H9 (cell line): Measurements from ENCODE around the gene ZBTB47. TPM values are rescaled to one million over a fixed set of nuclear protein-coding genes. Genes with fewer than 3 reads are reported as not detected.

Experiments used
- DNase-seq: peaks from one replicate; pipeline ENCODE4 v3.0.0-alpha.2; 2017
- H2AFZ ChIP-seq: one replicate; pipeline ENCODE4 v1.6.1; 2013; ENCODE audit warnings: mild to moderate bottlenecking, low read length, control low read depth, moderate library complexity
- H2AK5ac ChIP-seq: 2 replicates; pipeline ENCODE4 v1.6.1; 2013; ENCODE audit warnings: low read length, control low read depth, mixed read lengths; ENCODE audit not compliant: insufficient read length
- H2BK120ac ChIP-seq: one replicate; pipeline ENCODE4 v1.6.1; 2013; ENCODE audit warnings: low read depth, mild to moderate bottlenecking, low read length, control low read depth, inconsistent platforms; ENCODE audit not compliant: poor library complexity, severe bottlenecking
- H2BK12ac ChIP-seq: 2 replicates; pipeline ENCODE4 v1.6.1; 2013; ENCODE audit warnings: low read length, control low read depth, mixed read lengths, low read depth; ENCODE audit not compliant: insufficient read length
- H2BK15ac ChIP-seq: 2 replicates; pipeline ENCODE4 v1.6.1; 2013; ENCODE audit warnings: low read depth, low read length, control low read depth
- H2BK20ac ChIP-seq: one replicate; pipeline ENCODE4 v1.6.1; 2013; ENCODE audit warnings: low read depth, mild to moderate bottlenecking, low read length, control low read depth, inconsistent platforms; ENCODE audit not compliant: poor library complexity, severe bottlenecking
- H2BK5ac ChIP-seq: 2 replicates; pipeline ENCODE4 v1.6.1; 2013; ENCODE audit warnings: low read length, control low read depth, mixed read lengths; ENCODE audit not compliant: insufficient read length
- H3K14ac ChIP-seq: 2 replicates; pipeline ENCODE4 v1.6.1; 2013; ENCODE audit warnings: low read length, control low read depth; ENCODE audit not compliant: insufficient read depth
- H3K18ac ChIP-seq: 2 replicates; pipeline ENCODE4 v1.6.1; 2013; ENCODE audit warnings: low read depth, mild to moderate bottlenecking, mixed read lengths, low read length, control low read depth; ENCODE audit not compliant: insufficient read length
- H3K23ac ChIP-seq: 2 replicates; pipeline ENCODE4 v1.6.1; 2013; ENCODE audit warnings: low read length, control low read depth, mixed read lengths, low read depth; ENCODE audit not compliant: insufficient read length
- H3K23me2 ChIP-seq: 2 replicates; pipeline ENCODE4 v1.6.1; 2013; ENCODE audit warnings: low read depth, mild to moderate bottlenecking, mixed read lengths, low read length, control low read depth; ENCODE audit not compliant: insufficient read length, poor library complexity, severe bottlenecking
- H3K27ac ChIP-seq: 2 replicates; pipeline ENCODE4 v1.5.1; 2013; ENCODE audit warnings: low read length, control low read depth, mixed read lengths, low read depth; ENCODE audit not compliant: insufficient read length
- H3K27me3 ChIP-seq: 2 replicates; pipeline ENCODE4 v1.6.1; 2013; ENCODE audit warnings: low read length, control low read depth, inconsistent platforms; ENCODE audit not compliant: insufficient read depth
- H3K4ac ChIP-seq: 2 replicates; pipeline ENCODE4 v1.6.1; 2013; ENCODE audit warnings: low read depth, mild to moderate bottlenecking, control low read depth, inconsistent platforms, low read length, moderate library complexity
- H3K4me1 ChIP-seq: 2 replicates; pipeline ENCODE4 v1.6.1; 2013; ENCODE audit warnings: low read length, control low read depth, inconsistent platforms; ENCODE audit not compliant: insufficient read depth
- H3K4me2 ChIP-seq: 2 replicates; pipeline ENCODE4 v1.6.1; 2013; ENCODE audit warnings: low read length, control low read depth, mixed read lengths; ENCODE audit not compliant: insufficient read length, insufficient read depth
- H3K56ac ChIP-seq: 2 replicates; pipeline ENCODE4 v1.6.1; 2013; ENCODE audit warnings: low read depth, mild to moderate bottlenecking, mixed read lengths, low read length, control low read depth; ENCODE audit not compliant: insufficient read length
- H3K79me1 ChIP-seq: 2 replicates; pipeline ENCODE4 v1.6.1; 2013; ENCODE audit warnings: low read depth, mild to moderate bottlenecking, moderate library complexity, low read length, control low read depth, inconsistent platforms; ENCODE audit not compliant: insufficient read depth, poor library complexity, severe bottlenecking
- H3K79me2 ChIP-seq: 2 replicates; pipeline ENCODE4 v1.6.1; 2013; ENCODE audit warnings: low read length, control low read depth, inconsistent platforms; ENCODE audit not compliant: insufficient read depth
- H3K9ac ChIP-seq: 2 replicates; pipeline ENCODE4 v1.6.1; 2013; ENCODE audit warnings: low read length, control low read depth, mixed read lengths; ENCODE audit not compliant: insufficient read length; ENCODE audit errors: extremely low read depth
- H3K9me3 ChIP-seq: one replicate; pipeline ENCODE4 v1.6.1; 2013; ENCODE audit warnings: low read depth, low read length, inconsistent platforms; ENCODE audit not compliant: control insufficient read depth
- H3T11ph ChIP-seq: one replicate; pipeline ENCODE4 v1.6.1; 2013; ENCODE audit warnings: mild to moderate bottlenecking, low read length, control low read depth, inconsistent platforms
- H4K20me1 ChIP-seq: one replicate; pipeline ENCODE4 v1.6.1; 2013; ENCODE audit not compliant: control insufficient read depth, insufficient read length, insufficient read depth
- H4K5ac ChIP-seq: 2 replicates; pipeline ENCODE4 v1.6.1; 2013; ENCODE audit warnings: low read depth, mild to moderate bottlenecking, mixed read lengths, low read length, control low read depth; ENCODE audit not compliant: insufficient read length
- H4K8ac ChIP-seq: replicated peaks from 2 replicates; pipeline ENCODE4 v1.6.1; 2013; ENCODE audit warnings: low read length, control low read depth, mixed read lengths, low read depth; ENCODE audit not compliant: insufficient read length
- H4K91ac ChIP-seq: 2 replicates; pipeline ENCODE4 v1.6.1; 2013; ENCODE audit warnings: low read depth, mild to moderate bottlenecking, moderate library complexity, mixed read lengths, low read length, control low read depth; ENCODE audit not compliant: insufficient read length
- H3K27ac Mint-ChIP-seq, 3 experiments: 2 replicates in 2 of 3; 3 replicates in 1 of 3; pipeline ENCODE4 v1.8.0; 2020 to 2021; ENCODE audit warnings: mixed read lengths in 3 of 3, mild to moderate bottlenecking in 1 of 3, moderate library complexity in 1 of 3
- H3K27me3 Mint-ChIP-seq: 2 replicates; pipeline ENCODE4 v1.8.0; 2021; ENCODE audit warnings: low read depth, mild to moderate bottlenecking, moderate library complexity, mixed read lengths
- H3K36me3 Mint-ChIP-seq, 3 experiments: 2 replicates in 2 of 3; 3 replicates in 1 of 3; pipeline ENCODE4 v1.8.0; 2020 to 2021; ENCODE audit warnings: low read depth in 3 of 3, mixed read lengths in 3 of 3; ENCODE audit not compliant: insufficient read depth in 1 of 3
- H3K4me1 Mint-ChIP-seq, 2 experiments: 2 replicates each; pipeline ENCODE4 v1.8.0; 2020; ENCODE audit warnings: mixed read lengths in 2 of 2
- H3K4me3 Mint-ChIP-seq, 2 experiments: 2 replicates in 1 of 2; 3 replicates in 1 of 2; pipeline ENCODE4 v1.8.0; 2020 to 2021; ENCODE audit warnings: mild to moderate bottlenecking in 2 of 2, mixed read lengths in 2 of 2, moderate library complexity in 1 of 2
- H3K9me3 Mint-ChIP-seq, 2 experiments: 2 replicates in 1 of 2; 3 replicates in 1 of 2; pipeline ENCODE4 v1.8.0; 2020; ENCODE audit warnings: mild to moderate bottlenecking in 2 of 2, mixed read lengths in 2 of 2, moderate library complexity in 1 of 2
- WGBS: extraction: QIAGEN DNeasy Blood & Tissue Kit; methylation state at CpG from one replicate; pipeline ENCODE4 v1.1.7; 2013; ENCODE audit warnings: missing lambda C conversion rate, low lambda C conversion rate, mixed read lengths; ENCODE audit not compliant: insufficient read length; ENCODE audit errors: extremely low coverage; 5-methylcytosine and 5-hydroxymethylcytosine counted together
- total RNA-seq: library from RNA; stranded (reverse); gene quantifications from 2 replicates; pipeline ENCODE4 v1.2.1, GENCODE V29; 2021
- TF ChIP-seq, protein P1 (sequence below): fragments of 200-600 bp; sonication (generic); conservative IDR thresholded peaks from 3 replicates; pipeline ENCODE4 v1.8.0; 2021; ENCODE audit warnings: antibody characterized with exemption, mild to moderate bottlenecking

The ZBTB47 gene
- total RNA-seq, 1 experiment from 2014 or later: 3.6 TPM

DNA sequence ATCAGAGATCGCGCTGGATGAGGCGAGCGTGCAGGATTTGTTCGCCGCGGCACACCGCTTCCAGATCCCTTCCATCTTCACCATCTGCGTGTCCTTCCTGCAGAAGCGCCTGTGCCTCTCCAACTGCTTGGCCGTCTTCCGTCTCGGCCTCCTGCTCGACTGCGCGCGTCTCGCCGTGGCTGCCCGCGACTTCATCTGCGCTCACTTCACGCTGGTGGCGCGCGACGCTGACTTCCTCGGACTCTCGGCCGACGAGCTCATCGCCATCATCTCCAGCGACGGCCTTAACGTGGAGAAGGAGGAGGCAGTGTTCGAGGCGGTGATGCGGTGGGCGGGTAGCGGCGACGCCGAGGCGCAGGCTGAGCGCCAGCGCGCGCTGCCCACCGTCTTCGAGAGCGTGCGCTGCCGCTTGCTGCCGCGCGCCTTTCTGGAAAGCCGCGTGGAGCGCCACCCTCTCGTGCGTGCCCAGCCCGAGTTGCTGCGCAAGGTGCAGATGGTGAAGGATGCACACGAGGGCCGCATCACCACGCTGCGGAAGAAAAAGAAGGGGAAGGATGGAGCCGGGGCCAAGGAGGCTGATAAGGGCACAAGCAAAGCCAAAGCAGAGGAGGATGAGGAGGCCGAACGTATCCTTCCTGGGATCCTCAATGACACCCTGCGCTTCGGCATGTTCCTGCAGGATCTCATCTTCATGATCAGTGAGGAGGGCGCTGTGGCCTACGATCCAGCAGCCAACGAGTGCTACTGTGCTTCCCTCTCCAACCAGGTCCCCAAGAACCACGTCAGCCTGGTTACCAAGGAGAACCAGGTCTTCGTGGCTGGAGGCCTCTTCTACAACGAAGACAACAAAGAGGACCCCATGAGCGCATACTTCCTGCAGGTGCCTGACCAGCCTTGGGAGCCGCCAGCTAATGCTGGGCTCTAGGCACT is 32.7 kb downstream of the ZBTB47 start:
- H2BK15ac ChIP-seq: no peak overlapping the region
- no peak overlapping the region for H2BK5ac ChIP-seq
- peaks cover 20 to 25% of the 10 kb centered on the region in 2 experiments for H3K4me1 Mint-ChIP-seq
- no peak overlapping the region for H3K9ac ChIP-seq
- H3K79me1 ChIP-seq: no peaks in the 10 kb centered on the region
- no peak overlapping the region for H2BK120ac ChIP-seq
- no peak overlapping the region for H3T11ph ChIP-seq
- H3K9me3 Mint-ChIP-seq: no peaks in the 10 kb centered on the region
- TF ChIP-seq, protein P1, sequence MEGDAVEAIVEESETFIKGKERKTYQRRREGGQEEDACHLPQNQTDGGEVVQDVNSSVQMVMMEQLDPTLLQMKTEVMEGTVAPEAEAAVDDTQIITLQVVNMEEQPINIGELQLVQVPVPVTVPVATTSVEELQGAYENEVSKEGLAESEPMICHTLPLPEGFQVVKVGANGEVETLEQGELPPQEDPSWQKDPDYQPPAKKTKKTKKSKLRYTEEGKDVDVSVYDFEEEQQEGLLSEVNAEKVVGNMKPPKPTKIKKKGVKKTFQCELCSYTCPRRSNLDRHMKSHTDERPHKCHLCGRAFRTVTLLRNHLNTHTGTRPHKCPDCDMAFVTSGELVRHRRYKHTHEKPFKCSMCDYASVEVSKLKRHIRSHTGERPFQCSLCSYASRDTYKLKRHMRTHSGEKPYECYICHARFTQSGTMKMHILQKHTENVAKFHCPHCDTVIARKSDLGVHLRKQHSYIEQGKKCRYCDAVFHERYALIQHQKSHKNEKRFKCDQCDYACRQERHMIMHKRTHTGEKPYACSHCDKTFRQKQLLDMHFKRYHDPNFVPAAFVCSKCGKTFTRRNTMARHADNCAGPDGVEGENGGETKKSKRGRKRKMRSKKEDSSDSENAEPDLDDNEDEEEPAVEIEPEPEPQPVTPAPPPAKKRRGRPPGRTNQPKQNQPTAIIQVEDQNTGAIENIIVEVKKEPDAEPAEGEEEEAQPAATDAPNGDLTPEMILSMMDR: no peak
- no peak for DNase-seq
- H4K20me1 ChIP-seq: no peaks in the 10 kb centered on the region
- no peak overlapping the region for H3K23ac ChIP-seq
- H3K27ac ChIP-seq: no peak overlapping the region
- H3K36me3 Mint-ChIP-seq: no peaks in the 10 kb centered on the region; a peak in 1 of 7 replicates
- H3K56ac ChIP-seq: no peak overlapping the region
- no peaks in the 10 kb centered on the region; the same call in 1 of the 2 replicates for H3K4me1 ChIP-seq
- no peak overlapping the region for H3K27ac Mint-ChIP-seq
- no peaks in the 10 kb centered on the region for H3K23me2 ChIP-seq
- no peak overlapping the region for H3K4me2 ChIP-seq
- no peak overlapping the region for H4K91ac ChIP-seq
- H3K4me3 Mint-ChIP-seq: no peak overlapping the region
- no peaks in the 10 kb centered on the region for H3K79me2 ChIP-seq
- no CpG with 5 or more reads among the region's 80 CpGs for WGBS
- no peaks in the 10 kb centered on the region for H3K27me3 ChIP-seq
- H2AFZ ChIP-seq: no peak overlapping the region
- no peak overlapping the region for H2BK12ac ChIP-seq
- H3K14ac ChIP-seq: no peak overlapping the region
- no peak overlapping the region for H4K5ac ChIP-seq
- no peak overlapping the region for H3K18ac ChIP-seq
- H2BK20ac ChIP-seq: no peak overlapping the region
- peaks cover 8% of the 10 kb centered on the region for H3K27me3 Mint-ChIP-seq
- H3K9me3 ChIP-seq: no peaks in the 10 kb centered on the region
- H4K8ac ChIP-seq: no peak overlapping the region
- H3K4ac ChIP-seq: no peak overlapping the region
- no peak overlapping the region for H2AK5ac ChIP-seq
